Adipocyte (in vitro differentiated cells): Measurements from ENCODE around the gene RDH11.
"Not testable (repeated sequence)": the region's sequence is repeated elsewhere in the genome, so short reads cannot be mapped to it uniquely, and the experiment has no call there.

Experiments used
- DNase-seq: peaks from one replicate; pipeline ENCODE4 v3.0.0-alpha.2; 2015; ENCODE audit warnings: low read depth
- H3K27me3 ChIP-seq: replicated peaks from 2 replicates; pipeline ENCODE4 v1.7.0; 2013; ENCODE audit warnings: mild to moderate bottlenecking, low read length, moderate library complexity; ENCODE audit not compliant: control insufficient read depth, insufficient read depth
- H3K36me3 ChIP-seq: 2 replicates; pipeline ENCODE4 v1.7.0; 2013; ENCODE audit warnings: low read length, mild to moderate bottlenecking, moderate library complexity; ENCODE audit not compliant: control insufficient read depth, insufficient read depth, severe bottlenecking
- H3K4me1 ChIP-seq: 2 replicates; pipeline ENCODE4 v1.7.0; 2013; ENCODE audit warnings: mild to moderate bottlenecking, low read length, moderate library complexity; ENCODE audit not compliant: control insufficient read depth, insufficient read depth
- H3K4me3 ChIP-seq: 2 replicates; pipeline ENCODE4 v1.7.0; 2013; ENCODE audit warnings: mild to moderate bottlenecking, low read length, moderate library complexity
- H3K9ac ChIP-seq: 2 replicates; pipeline ENCODE4 v1.7.0; 2013; ENCODE audit warnings: mild to moderate bottlenecking, low read length, moderate library complexity
- H3K9me3 ChIP-seq: 2 replicates; pipeline ENCODE4 v1.7.0; 2013; ENCODE audit warnings: mild to moderate bottlenecking, low read length, moderate library complexity; ENCODE audit not compliant: control insufficient read depth

Gene RDH11

DNA sequence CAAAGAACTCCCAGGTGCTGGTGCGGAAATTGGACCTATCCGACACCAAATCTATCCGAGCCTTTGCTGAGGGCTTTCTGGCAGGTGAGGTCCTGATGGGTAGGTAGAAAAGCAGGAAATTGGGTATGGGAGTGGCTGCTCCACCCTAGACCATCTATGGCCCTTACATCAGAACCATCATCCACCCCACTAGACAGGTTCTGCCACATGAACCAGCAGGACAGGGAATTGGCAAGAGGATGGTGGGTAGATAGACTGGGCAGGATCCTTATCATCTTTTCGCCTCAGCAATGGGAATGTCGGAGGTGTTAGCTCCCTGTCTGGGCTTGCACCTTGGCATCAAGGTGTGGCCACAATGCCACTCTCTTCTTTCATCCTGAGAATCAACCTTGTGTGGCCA is 29.6 kb upstream of the RDH11 start:
- Histone ChIP-seq H3K27me3 (peaks cover 39% of the 10 kb centered on the region), H3K9me3 (no peaks in the 10 kb centered on the region), H3K4me3 (no peak overlapping the region), H3K36me3 (no peaks in the 10 kb centered on the region), H3K4me1 (peaks cover 5% of the 10 kb centered on the region), H3K9ac (no peak overlapping the region)
- DNase-seq, result no peak

GRCh38 chr14:67722293-67722692 is 26.7 kb upstream of the RDH11 start:
- Histone ChIP-seq H3K9me3 (no peaks in the 10 kb centered on the region), H3K4me3 (no peak overlapping the region), H3K9ac (no peak overlapping the region), H3K27me3 (peaks cover 35% of the 10 kb centered on the region), H3K36me3 (no peaks in the 10 kb centered on the region), H3K4me1 (peaks cover 5% of the 10 kb centered on the region)
- DNase-seq, result peak; percentile 37

GRCh38 chr14:67721875-67722274 is 26.3 kb upstream of the RDH11 start:
- Histone ChIP-seq H3K36me3 (no peaks in the 10 kb centered on the region), H3K4me3 (no peak overlapping the region), H3K27me3 (peaks cover 35% of the 10 kb centered on the region), H3K9me3 (no peaks in the 10 kb centered on the region), H3K9ac (no peak overlapping the region), H3K4me1 (peaks cover 5% of the 10 kb centered on the region)
- no peak for DNase-seq

DNA sequence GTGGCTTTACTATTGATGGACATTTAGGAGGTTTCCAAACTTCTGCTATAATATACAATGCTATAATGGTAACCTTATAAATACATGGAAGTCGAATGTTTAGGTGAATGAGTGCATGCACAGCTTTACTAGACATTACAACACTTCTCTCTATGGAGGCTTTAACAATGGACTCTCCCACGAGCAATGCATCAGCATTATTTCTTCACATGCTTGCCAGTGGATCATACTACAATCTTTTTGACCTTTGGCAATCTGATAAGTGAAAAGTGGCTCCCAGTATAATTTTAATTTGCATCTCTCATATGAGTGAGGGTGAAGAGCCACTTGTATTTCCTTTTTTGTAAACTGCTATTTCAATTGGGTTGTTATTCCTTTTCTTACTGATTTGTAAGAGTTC is 24.3 kb upstream of the RDH11 start:
- Histone ChIP-seq H3K9ac (no peak overlapping the region), H3K9me3 (no peaks in the 10 kb centered on the region), H3K36me3 (no peaks in the 10 kb centered on the region), H3K4me1 (peaks cover 14% of the 10 kb centered on the region), H3K27me3 (peaks cover 26% of the 10 kb centered on the region), H3K4me3 (no peak overlapping the region)
- no peak for DNase-seq

- Histone ChIP-seq H3K27me3 (peaks cover 22% of the 10 kb centered on the region), H3K4me1 (peaks cover 16% of the 10 kb centered on the region)
- H3K9ac ChIP-seq, DNase-seq, H3K4me3 ChIP-seq, H3K36me3 ChIP-seq, H3K9me3 ChIP-seq: not testable (repeated sequence)
These were observed 23.8 kb upstream of the RDH11 start for GRCh38 chr14:67719385-67719784.

GRCh38 chr14:67718265-67718664 is 22.7 kb upstream of the RDH11 start:
- DNase-seq, result no peak
- Histone ChIP-seq H3K4me3 (no peak overlapping the region), H3K36me3 (no peaks in the 10 kb centered on the region), H3K27me3 (peaks cover 10% of the 10 kb centered on the region), H3K9ac (no peak overlapping the region), H3K9me3 (no peaks in the 10 kb centered on the region), H3K4me1 (peaks cover 16% of the 10 kb centered on the region)

GRCh38 chr14:67717048-67717447 is 21.5 kb upstream of the RDH11 start:
- Histone ChIP-seq H3K9ac (no peak overlapping the region), H3K27me3 (peaks cover 6% of the 10 kb centered on the region), H3K36me3 (no peaks in the 10 kb centered on the region), H3K4me3 (no peak overlapping the region), H3K4me1 (peaks cover 14% of the 10 kb centered on the region), H3K9me3 (no peaks in the 10 kb centered on the region)
- no peak for DNase-seq

DNA sequence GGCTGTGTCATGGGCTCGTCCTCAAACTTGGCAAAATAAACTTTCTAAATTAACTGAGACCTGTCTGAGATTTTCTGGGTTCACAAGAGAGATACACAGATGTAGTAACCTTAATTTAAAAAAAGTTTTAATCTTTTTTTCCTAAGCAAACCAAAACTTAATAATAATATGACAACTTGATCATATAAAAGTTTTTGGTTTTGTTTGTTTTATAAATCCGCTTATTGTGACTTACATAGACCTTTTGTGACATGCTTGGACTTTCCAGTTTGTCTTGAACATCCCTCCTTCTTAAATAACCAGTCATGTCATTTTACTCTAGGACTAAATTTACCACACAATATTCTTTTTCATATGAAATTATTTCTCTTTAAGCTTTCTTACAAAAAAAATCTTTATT is 14.6 kb upstream of the RDH11 start:
- H3K4me3 ChIP-seq, result no peak overlapping the region
- H3K9me3 ChIP-seq, result peaks cover 7% of the 10 kb centered on the region
- no peaks in the 10 kb centered on the region for H3K36me3 ChIP-seq
- H3K9ac ChIP-seq, result no peak overlapping the region
- DNase-seq, result no peak
- peaks cover 3% of the 10 kb centered on the region for H3K27me3 ChIP-seq
- peaks cover 6% of the 10 kb centered on the region for H3K4me1 ChIP-seq

DNA sequence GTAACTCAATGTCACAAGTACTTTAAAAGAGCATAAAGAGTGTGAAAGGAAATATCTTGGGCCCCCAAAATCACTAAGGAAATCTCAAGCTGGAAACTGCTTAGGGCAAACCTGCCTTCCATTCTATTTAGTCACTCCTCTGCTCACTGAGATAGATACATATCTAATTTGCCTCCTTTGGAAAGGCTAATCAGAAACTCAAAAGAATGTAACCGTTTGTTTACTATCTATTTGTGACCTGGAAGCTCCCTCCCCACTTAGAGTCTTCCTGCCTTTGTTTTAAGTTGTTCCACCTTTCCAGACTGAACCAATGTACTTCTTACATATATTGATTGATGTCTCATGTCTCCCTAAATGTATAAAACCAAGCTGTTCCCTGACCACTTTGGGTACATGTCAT is 14.2 kb upstream of the RDH11 start:
- H3K4me3 ChIP-seq, H3K9ac ChIP-seq, H3K36me3 ChIP-seq, DNase-seq, H3K9me3 ChIP-seq, H3K4me1 ChIP-seq, H3K27me3 ChIP-seq: not testable (repeated sequence)

DNA sequence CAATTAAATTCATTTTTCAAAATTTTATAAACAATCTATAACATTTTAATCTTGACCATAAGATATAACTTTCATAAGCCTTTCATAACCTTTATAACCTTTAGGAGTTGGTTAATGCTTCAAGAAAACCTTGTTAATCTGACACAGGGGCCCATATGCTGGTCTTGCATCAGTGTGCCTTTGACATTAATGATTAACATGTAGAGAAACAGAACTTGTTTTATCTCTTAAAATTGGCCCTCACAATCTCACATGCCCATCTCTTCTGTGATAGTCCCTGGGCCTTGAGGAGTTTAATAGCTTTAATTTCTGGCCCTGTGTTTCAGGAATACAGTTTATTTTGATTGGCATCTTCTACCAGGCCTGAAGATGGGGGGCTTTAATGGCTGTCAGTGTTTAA is 13.8 kb upstream of the RDH11 start:
- not testable (repeated sequence) for H3K27me3 ChIP-seq, DNase-seq, H3K9me3 ChIP-seq, H3K36me3 ChIP-seq, H3K9ac ChIP-seq, H3K4me1 ChIP-seq, H3K4me3 ChIP-seq

GRCh38 chr14:67705211-67705610 is 9.6 kb upstream of the RDH11 start:
- H3K27me3 ChIP-seq, result peaks cover 3% of the 10 kb centered on the region
- no peaks in the 10 kb centered on the region for H3K36me3 ChIP-seq
- no peak for DNase-seq
- peaks cover 7% of the 10 kb centered on the region for H3K9me3 ChIP-seq
- H3K9ac ChIP-seq, result no peak overlapping the region
- peaks cover 4% of the 10 kb centered on the region for H3K4me1 ChIP-seq
- no peak overlapping the region for H3K4me3 ChIP-seq

GRCh38 chr14:67704484-67705089 is 9.0 kb upstream of the RDH11 start:
- DNase-seq, result peak; percentile 78
- Histone ChIP-seq H3K27me3 (peaks cover 3% of the 10 kb centered on the region), H3K4me3 (no peak overlapping the region), H3K9ac (no peak overlapping the region), H3K9me3 (peaks cover 2% of the 10 kb centered on the region), H3K4me1 (peaks cover 4% of the 10 kb centered on the region), H3K36me3 (no peaks in the 10 kb centered on the region)
